ENCODE measurements around the gene GPR35. TPM values are rescaled to one million over a fixed set of nuclear protein-coding genes. Genes with fewer than 3 reads are reported as not detected.

The GPR35 gene
- total and polyA plus RNA-seq, 2 of the 13 experiments (the other 11 are each of a cell fraction or from before 2014, with no cell fraction given): 27.1 to 44.2 TPM

DNA sequence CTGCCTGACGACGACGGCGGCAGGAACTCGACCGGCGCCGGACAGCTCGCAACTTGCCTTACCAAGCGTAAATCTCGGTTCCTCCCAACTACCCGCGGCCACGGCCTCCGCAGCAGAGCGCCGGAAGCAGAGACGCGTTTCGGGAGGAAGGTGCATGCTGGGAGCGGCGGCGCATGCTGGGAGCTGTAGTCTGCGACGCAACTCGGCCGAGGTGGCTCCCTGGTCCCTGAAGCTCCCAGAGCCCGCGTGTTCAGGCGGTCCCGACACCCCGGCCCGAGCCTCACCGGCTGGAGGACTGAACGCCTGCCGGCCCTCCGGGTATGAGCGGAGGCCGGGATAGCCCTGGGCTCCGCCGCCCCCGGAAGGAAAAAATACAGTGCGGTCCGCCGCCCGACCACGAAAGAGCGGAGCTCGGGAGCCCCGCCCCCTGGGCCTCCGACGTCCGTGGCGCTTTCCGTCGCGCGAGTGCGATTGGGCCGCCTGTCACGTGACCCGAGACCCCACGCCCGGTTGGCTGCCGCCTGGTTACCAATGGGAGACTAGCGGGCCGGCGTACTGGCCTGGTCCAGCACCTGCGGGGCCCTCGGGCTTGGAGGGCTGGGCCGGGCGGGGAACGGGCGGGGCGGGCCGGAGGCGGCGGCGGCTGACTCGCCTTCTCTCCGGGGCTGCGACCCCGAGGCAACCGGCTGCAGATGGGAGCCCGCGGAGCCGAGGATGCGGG is 38.9 kb upstream of the GPR35 start, which contains the start of gene CAPN10 (continued):
- TF ChIP-seq, protein P1, sequence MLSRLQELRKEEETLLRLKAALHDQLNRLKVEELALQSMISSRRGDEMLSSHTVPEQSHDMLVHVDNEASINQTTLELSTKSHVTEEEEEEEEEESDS (CRISPR knock-in tag; IDR thresholded peaks at IDR 0.05; ENCODE audit: borderline replicate concordance): 0 out of 2 replicates have a peak, but pooled peaks have one; percentile 61
- TF ChIP-seq ZNF567 (CRISPR knock-in tag; IDR thresholded peaks at IDR 0.05; ENCODE audit: borderline replicate concordance): peak; percentile 86; the same call in 1 of the 2 replicates
- no peak for TF ChIP-seq THYN1 (CRISPR knock-in tag; IDR thresholded peaks at IDR 0.05; ENCODE audit: borderline replicate concordance, low read depth)
- 0 out of 2 replicates have a peak, but pooled peaks have one; percentile 80 for TF ChIP-seq BRD4 (CRISPR knock-in tag; IDR thresholded peaks at IDR 0.05)
- TF ChIP-seq, protein P2, sequence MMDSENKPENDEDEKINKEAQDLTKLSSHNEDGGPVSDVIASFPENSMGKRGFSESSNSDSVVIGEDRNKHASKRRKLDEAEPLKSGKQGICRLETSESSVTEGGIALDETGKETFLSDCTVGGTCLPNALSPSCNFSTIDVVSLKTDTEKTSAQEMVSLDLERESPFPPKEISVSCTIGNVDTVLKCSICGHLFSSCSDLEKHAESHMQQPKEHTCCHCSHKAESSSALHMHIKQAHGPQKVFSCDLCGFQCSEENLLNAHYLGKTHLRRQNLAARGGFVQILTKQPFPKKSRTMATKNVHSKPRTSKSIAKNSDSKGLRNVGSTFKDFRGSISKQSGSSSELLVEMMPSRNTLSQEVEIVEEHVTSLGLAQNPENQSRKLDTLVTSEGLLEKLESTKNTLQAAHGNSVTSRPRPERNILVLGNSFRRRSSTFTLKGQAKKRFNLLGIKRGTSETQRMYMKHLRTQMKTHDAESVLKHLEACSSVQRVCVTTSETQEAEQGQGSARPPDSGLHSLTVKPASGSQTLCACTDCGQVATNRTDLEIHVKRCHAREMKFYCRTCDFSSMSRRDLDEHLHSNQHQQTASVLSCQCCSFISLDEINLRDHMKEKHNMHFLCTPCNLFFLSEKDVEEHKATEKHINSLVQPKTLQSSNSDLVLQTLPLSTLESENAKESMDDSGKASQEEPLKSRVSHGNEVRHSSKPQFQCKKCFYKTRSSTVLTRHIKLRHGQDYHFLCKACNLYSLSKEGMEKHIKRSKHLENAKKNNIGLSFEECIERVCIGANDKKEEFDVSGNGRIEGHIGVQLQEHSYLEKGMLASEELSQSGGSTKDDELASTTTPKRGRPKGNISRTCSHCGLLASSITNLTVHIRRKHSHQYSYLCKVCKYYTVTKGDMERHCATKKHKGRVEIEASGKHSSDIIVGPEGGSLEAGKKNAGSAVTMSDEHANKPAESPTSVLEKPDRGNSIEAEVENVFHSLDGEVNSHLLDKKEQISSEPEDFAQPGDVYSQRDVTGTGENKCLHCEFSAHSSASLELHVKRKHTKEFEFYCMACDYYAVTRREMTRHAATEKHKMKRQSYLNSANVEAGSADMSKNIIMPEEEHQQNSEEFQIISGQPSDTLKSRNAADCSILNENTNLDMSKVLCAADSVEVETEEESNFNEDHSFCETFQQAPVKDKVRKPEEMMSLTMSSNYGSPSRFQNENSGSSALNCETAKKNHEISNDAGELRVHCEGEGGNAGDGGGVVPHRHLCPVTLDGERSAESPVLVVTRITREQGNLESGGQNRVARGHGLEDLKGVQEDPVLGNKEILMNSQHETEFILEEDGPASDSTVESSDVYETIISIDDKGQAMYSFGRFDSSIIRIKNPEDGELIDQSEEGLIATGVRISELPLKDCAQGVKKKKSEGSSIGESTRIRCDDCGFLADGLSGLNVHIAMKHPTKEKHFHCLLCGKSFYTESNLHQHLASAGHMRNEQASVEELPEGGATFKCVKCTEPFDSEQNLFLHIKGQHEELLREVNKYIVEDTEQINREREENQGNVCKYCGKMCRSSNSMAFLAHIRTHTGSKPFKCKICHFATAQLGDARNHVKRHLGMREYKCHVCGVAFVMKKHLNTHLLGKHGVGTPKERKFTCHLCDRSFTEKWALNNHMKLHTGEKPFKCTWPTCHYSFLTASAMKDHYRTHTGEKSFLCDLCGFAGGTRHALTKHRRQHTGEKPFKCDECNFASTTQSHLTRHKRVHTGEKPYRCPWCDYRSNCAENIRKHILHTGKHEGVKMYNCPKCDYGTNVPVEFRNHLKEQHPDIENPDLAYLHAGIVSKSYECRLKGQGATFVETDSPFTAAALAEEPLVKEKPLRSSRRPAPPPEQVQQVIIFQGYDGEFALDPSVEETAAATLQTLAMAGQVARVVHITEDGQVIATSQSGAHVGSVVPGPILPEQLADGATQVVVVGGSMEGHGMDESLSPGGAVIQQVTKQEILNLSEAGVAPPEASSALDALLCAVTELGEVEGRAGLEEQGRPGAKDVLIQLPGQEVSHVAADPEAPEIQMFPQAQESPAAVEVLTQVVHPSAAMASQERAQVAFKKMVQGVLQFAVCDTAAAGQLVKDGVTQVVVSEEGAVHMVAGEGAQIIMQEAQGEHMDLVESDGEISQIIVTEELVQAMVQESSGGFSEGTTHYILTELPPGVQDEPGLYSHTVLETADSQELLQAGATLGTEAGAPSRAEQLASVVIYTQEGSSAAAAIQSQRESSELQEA (CRISPR knock-in tag; IDR thresholded peaks at IDR 0.05; ENCODE audit: not compliant biosample characterization): no peak
- TF ChIP-seq RCOR2 (CRISPR knock-in tag; IDR thresholded peaks at IDR 0.05): no peak
- TF ChIP-seq SNAI1 (CRISPR knock-in tag; IDR thresholded peaks at IDR 0.05; ENCODE audit: borderline replicate concordance): no peak
- no peak for TF ChIP-seq TBL1XR1 (IDR thresholded peaks at IDR 0.05; ENCODE audit: borderline replicate concordance, low read length, partially characterized antibody)
- no peak for TF ChIP-seq MLLT10 (CRISPR knock-in tag; IDR thresholded peaks at IDR 0.05)
- TF ChIP-seq, protein P3, sequence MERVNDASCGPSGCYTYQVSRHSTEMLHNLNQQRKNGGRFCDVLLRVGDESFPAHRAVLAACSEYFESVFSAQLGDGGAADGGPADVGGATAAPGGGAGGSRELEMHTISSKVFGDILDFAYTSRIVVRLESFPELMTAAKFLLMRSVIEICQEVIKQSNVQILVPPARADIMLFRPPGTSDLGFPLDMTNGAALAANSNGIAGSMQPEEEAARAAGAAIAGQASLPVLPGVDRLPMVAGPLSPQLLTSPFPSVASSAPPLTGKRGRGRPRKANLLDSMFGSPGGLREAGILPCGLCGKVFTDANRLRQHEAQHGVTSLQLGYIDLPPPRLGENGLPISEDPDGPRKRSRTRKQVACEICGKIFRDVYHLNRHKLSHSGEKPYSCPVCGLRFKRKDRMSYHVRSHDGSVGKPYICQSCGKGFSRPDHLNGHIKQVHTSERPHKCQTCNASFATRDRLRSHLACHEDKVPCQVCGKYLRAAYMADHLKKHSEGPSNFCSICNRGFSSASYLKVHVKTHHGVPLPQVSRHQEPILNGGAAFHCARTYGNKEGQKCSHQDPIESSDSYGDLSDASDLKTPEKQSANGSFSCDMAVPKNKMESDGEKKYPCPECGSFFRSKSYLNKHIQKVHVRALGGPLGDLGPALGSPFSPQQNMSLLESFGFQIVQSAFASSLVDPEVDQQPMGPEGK (CRISPR knock-in tag; IDR thresholded peaks at IDR 0.05): peak; percentile 41; the same call in 1 of the 2 replicates
- 0 out of 2 replicates have a peak, but pooled peaks have one; percentile 38 for TF ChIP-seq JUN (CRISPR knock-in tag; IDR thresholded peaks at IDR 0.05)
- TF ChIP-seq, protein P4, sequence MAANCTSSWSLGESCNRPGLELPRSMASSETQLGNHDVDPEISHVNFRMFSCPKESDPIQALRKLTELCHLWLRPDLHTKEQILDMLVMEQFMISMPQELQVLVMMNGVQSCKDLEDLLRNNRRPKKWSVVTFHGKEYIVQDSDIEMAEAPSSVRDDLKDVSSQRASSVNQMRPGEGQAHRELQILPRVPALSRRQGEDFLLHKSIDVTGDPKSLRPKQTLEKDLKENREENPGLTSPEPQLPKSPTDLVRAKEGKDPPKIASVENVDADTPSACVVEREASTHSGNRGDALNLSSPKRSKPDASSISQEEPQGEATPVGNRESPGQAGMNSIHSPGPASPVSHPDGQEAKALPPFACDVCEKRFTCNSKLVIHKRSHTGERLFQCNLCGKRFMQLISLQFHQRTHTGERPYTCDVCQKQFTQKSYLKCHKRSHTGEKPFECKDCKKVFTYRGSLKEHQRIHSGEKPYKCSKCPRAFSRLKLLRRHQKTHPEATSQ (CRISPR knock-in tag; IDR thresholded peaks at IDR 0.05; ENCODE audit: borderline replicate concordance): no peak
- TF ChIP-seq, protein P5, sequence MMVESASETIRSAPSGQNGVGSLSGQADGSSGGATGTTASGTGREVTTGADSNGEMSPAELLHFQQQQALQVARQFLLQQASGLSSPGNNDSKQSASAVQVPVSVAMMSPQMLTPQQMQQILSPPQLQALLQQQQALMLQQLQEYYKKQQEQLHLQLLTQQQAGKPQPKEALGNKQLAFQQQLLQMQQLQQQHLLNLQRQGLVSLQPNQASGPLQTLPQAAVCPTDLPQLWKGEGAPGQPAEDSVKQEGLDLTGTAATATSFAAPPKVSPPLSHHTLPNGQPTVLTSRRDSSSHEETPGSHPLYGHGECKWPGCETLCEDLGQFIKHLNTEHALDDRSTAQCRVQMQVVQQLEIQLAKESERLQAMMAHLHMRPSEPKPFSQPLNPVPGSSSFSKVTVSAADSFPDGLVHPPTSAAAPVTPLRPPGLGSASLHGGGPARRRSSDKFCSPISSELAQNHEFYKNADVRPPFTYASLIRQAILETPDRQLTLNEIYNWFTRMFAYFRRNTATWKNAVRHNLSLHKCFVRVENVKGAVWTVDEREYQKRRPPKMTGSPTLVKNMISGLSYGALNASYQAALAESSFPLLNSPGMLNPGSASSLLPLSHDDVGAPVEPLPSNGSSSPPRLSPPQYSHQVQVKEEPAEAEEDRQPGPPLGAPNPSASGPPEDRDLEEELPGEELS (CRISPR knock-in tag; IDR thresholded peaks at IDR 0.05): no peak
- peak; percentile 95 for TF ChIP-seq ZZZ3 (CRISPR knock-in tag; IDR thresholded peaks at IDR 0.05; ENCODE audit: borderline replicate concordance)
